HG03064 (cell line): Measurements from ENCODE around the gene XRCC1.
A peak's percentile ranks its signal among the peaks of the same experiment; 100 is the strongest.
"Not testable (repeated sequence)": the region's sequence is repeated elsewhere in the genome, so short reads cannot be mapped to it uniquely, and the experiment has no call there.

Experiments
- ATAC-seq: cut with Tn5 transposase; IDR thresholded peaks from one replicate; pipeline ENCODE4 v1.9.1; 2021; ENCODE audit warnings: low read depth; ENCODE audit not compliant: unreplicated experiment

XRCC1 gene

DNA sequence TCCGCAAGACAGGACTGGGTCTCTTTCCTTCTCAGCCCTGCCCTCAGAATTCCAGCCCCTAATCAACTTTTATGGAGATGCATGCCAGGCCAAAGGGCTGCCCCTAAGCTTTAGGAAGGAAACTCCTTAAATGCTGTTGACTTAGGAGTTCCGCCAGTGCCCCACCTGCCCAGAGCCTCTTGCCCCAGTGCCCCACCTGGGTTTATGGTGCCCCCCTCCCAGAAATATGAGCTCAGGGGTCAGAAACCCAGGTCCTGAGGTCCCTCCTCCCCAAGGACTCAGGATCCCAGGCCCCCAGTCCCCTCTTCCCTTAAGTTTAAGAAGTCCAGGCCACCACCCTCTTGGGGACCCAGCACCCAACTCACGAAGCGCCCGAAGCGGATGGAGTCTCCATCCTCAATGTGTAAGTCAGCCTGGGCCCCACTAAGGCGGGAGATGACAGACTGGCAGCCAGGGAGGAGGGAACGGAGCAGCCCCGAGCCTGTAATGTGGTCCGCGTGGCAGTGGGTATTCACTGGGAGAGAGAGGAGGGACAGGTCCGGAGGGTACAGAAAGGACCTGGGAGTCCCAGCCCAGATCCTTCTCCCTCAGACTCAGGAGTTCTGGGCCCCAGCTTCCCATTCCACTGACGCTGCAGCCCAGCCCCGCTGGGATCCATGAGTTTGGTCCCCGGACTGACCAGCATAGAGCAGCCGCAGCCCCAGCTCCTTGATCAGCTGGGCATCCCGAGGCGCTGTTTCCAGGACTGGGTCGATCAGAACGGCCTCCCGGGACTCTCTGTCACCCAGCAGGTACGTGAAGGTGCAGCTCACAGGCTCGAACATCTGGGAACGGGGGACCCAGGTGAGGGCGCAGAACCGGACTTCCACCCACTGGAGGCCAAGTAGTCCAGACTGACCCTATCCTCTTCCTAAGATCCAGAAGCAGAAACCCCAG is 49.2 kb downstream of the XRCC1 start:
- ATAC-seq = no peak

DNA sequence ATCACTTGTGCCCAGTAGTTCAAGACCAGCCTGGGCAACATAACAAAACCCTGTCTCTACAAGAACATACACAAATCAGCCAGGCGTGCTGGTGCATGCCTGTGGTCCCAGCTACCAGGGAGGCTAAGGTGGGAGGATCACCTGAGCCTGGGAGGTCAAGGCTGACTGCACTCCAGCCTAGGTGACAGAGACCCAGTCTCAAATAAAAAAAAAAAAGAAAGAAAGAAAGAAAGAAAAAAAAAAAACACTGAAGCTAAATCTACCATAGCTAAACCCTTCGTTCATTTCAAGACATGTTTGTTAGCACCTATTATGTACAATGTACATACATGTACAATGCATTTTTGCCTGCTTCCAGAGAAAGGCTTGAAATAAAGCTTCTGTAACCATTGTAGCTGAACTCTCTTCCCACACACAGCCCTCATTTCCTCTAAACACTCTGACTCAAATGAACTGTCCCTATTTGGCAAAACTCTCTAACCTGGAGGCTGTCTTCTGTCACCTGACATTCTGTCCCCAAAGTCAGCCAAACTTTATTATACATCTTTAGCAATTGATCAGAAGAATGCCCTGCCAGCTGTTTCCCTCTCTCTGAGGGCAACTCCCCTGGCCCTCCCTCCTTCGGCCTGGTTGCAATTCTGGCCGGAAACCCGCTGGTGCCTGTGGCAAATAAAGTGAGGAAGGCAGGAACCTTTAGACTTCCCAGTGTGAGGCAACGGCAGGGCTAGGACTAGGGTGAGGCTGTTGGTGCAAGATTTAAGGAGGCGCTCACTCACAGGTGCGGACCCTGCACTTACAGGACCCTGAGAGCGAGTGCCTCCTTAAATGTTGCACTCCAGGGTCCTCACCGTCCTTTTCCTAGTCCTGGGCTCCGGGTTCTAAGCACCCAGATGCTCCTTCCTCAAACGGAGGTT is 50.1 kb downstream of the XRCC1 start:
- no peak for ATAC-seq

DNA sequence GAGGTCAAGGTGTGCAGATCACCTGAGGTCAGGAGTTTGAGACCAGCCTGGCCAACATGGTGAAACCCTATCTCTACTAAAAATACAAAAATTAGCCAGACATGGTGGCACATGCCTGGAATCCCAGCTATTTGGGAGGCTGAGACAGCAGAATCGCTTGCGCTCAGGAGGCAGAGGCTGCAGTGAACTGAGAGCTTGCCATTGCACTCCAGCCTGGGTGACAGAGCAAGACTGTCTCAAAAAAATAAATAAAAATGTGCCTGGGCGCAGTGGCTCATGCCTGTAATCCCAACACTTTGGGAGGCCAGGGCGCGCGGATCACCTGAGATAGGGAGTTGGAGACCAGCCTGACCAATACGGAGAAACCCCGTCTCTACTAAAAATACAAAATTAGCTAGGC is 51.6 kb downstream of the XRCC1 start:
- not testable (repeated sequence) for ATAC-seq

DNA sequence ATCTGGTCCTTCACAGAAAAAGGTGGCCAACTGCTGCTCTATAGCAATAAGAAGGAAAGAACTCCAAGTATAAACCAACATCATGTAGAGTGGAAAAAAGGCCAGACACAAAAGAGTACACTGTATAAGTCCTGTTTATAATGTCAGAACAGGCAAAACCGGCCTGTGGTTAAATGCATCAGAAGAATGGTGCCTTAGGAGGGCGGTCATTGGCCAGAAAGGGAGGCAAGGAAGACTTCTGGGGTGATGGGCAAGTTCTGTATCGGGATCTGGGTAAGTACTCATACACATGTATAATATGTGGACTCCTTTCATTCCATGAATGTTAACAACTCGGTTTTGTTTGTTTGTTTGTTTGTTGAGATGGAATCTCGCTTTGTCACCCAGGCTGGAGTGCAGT is 52.4 kb downstream of the XRCC1 start:
- ATAC-seq = no peak

DNA sequence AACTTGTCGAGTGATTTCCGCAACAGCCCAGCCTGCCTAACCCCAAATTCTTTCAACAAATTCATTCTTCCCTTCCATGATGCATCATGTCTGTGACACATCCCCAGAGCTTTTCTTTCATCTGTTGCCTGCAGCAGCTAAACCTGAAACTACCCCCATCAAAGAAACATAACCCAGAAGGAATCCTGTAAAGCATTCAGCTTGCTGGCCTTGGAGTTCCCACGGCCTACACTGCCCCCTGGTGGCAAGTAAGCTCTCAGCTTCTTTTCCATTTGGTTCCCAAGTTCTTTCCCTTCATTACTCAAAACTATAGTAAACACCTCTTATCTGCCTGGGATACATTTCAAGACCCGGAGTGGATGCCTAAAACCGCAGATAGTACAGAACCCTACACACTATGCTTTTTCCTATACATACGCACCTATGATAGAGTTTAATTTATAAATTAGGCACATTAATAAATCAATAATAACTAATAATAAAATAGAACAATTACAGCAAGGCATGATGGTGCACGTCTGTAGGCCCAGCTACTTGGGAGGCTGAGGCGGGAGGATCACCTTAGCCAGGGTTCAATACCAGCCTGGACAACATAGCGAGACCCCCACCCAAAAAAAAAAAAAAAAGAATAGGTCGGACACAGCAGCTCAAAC is 55.8 kb downstream of the XRCC1 start:
- ATAC-seq = no peak

DNA sequence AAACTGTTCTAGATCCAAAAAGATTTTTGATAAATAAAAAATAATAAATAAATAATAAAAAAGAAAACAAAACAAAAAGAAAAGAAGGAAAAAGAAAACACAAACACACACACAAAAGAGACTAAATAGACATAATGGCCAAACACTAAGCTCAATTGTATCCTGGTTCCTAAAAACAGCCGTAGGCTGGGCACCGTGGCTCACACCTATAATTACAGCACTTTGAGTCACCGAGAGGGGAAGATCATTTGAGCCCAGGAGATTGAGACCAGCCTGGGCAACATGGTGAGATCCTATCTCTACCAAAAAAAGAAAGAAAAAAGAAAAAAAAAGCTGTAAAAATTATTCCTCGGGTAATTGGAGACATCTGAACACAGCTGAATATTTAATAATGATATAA is 57.3 kb downstream of the XRCC1 start:
- no peak for ATAC-seq

DNA sequence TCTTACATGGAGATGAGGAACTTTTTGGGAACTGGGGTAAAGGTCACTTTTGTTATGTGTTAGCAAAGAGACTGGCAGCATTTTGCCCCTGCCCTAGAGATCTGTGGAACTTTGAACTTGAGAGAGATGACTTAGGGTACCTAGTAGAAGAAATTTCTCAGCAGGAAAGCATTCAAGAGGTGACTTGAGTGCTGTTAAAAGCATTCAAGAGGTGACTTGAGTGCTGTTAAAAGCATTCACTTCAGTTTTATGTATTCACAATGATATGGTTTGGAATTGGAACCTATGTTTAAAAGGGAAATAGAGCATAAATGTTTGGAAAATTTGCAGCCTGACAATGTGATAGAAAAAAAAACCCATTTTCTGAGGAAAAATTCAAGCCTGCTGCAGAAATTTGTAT is 62.9 kb downstream of the XRCC1 start:
- not testable (repeated sequence) for ATAC-seq

DNA sequence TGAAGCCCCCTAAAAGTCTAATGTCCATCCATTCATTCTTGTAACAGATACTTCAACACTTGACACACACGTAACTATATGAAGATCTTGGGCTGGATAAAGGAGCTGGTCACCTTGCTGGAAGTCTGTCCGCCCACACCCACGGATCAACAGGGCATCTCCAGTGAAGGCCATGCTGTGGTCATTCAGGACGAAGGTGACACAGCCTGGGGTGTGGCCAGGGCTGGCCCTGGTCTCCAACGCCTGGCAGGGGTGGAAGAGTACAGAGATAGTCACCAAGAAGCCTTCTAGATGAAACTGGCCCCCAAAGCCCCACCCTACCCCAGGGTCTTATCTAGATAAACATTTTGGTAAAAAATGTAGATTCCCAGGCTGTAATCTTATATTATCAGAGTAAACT is 64.0 kb downstream of the XRCC1 start:
- no peak for ATAC-seq

DNA sequence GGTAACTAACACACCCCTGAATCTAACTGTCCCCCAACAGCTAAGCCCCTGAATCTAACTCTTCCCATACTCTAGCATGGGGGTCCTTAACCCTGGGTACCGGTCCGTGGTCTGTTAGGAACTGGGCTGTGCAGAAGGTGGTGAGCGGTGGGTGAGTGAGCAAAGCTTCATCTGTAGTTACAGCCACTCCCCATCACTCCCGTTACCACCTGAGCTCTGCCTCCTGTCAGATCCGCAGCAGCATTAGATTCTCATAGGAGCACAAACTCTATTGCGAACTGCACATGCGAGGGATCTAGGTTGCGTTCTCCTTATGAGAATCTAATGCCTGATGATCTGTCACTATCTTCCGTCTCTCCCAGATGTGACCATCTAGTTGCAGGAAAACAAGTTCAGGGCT is 64.6 kb downstream of the XRCC1 start:
- ATAC-seq = no peak

DNA sequence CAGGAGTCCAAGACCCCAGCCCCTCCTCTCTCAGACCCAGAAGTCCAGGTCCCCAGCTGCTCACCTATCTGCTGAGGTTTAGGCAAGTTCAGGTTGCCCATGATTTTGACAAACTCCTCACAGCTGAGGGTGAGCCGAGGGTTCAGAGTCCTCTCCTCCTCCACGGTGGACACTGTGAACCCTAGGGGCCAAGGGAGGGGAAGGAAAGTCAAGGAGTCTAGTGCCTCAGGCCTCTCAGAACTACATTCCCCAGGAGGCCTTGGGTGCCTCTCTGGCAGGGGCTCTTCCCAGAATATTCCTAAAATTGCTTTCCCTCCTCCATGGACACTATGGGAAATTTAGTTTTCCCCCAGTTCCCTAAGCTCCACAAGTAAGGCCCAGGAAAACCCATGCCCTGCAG is 67.4 kb downstream of the XRCC1 start:
- ATAC-seq = no peak

DNA sequence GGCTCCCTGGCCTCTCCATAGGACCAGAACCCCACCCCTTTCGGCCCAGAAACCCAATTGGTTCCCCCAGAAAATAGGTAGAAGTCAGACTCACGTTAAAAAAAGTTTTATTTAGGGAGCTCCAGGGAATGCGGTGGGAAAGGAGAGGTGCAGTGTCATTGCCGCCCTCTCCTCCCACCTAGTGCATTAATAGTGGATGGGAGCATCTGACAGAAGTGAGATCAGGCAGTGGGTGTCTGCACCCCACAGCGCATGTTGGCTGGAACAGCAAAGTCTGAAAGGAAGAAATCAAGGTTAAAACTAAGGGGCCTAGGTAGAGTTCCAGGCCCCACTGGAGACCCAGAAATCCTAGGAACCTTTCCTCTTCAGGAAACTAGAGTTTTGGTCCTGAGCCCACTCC is 68.7 kb downstream of the XRCC1 start:
- ATAC-seq = no peak

DNA sequence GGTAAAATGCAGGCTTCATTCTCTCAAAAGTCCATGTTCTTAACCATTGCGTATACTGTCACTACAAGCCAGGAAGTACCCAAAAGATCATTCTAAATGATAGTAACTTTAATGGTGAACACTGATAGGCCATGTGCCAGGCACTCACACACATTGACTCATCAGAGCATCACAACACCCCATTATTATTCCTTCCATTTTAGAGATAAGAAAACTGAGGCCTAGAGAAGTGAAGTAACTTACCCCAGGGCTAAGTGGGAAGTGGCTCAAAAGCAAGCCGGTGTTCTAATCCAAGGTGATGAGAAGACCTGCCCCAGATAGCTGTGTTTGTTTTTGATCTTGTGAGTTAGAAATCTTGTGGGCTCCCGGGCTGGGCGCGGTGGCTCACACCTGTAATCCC is 69.4 kb downstream of the XRCC1 start:
- ATAC-seq = no peak

DNA sequence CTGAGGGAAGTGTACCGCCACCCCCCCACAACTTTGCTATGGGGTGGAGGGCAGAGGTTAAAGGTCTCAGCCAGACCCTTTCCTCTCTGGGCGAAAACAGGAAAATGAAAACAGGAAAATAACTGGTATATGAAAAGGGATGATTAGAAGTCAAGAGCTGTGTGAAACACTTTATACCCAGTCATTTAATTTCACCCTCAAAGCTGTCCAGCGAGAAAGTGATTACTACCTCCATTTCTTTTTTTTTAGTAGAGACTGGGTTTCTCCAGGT is 70.2 kb downstream of the XRCC1 start:
- no peak for ATAC-seq

DNA sequence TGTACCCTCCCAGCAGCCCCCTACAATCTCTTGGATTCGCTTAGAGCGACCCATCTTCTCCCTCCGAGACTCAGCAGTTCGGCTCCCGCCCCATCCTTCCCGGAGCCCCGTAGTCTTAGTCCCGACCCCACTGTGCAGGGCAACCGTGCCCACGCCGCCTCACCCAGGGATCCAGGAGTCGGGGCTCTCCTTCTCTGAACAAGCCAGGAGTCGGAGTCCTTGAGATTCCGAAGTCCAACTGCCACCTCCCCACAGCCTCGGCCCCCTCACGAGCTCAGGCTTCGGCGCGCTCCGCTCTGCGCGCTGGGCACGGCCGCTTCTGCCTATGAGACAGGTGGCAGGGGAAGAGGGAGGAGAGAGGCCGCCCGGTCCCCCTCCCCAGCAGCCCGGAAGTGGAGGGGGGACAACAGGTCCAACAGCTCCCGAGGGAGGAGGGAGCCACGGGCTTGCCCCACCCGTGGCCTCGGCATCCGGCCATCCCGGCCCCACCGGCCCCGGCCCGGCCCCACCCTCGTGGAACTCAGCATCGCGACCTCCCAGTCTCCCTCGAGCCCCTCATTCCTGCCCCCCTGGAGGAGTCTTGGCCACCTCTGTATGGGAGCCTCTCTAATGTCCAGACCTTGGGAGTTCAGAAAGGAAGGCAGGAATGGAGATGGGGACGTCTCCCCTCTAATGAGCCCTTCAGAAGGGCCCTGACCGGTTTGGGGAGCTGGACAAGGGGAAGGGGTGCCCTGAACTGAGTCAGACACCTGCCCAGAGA is 70.7 kb downstream of the XRCC1 start, which contains the start of gene PHLDB3:
Gene PHLDB3 (minus strand): TSS at position 321 of the 760 bp plus-strand sequence. CDS start 628 bp downstream, outside the sequence.
- ATAC-seq = peak; percentile 17

DNA sequence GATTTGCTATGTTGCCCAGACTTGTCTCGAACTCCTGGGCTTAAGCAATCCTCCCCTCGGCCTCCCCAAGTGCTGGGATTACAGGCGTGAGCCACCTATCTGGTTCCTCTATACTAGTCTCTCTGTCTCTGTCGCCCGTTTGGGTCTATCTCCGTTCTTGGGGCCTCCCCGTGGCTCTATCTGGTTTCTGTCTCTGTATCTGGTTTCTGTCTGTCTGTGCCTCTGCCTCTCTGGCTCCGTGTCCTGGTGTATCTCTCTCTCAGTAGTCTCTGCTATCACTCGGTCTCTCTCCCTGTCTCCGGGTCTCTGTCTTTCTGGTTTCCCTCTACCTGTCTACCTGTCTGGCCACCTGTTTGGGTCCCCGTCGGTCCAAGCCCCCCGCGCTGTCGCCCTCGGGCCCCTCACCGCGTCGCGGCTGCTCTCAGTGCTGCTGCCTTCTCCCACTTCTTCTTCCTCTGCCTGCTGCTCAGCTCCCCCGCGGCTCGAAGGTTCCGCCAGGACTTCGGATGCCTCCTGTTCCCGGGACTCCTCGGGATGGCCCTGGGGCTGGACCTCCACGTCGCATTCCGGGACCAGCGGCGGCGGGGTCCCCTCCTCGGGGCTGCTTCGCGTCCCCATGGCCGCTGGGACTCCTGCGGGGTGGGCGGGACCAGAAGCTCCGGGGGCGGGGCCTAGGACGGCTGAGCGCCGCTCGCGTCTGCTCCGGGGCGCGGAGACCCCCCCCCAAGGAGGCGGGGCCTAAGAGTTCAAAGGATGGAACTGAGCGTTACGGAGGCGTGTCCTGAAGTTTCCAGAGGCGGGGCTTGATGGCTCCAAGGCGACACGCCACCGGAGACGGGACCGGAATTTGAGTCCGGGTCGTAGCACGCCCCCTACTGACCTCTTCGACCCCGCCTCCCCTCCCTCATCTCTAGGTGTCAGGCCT is 71.6 kb downstream of the XRCC1 start:
- peak; percentile 74 for ATAC-seq

DNA sequence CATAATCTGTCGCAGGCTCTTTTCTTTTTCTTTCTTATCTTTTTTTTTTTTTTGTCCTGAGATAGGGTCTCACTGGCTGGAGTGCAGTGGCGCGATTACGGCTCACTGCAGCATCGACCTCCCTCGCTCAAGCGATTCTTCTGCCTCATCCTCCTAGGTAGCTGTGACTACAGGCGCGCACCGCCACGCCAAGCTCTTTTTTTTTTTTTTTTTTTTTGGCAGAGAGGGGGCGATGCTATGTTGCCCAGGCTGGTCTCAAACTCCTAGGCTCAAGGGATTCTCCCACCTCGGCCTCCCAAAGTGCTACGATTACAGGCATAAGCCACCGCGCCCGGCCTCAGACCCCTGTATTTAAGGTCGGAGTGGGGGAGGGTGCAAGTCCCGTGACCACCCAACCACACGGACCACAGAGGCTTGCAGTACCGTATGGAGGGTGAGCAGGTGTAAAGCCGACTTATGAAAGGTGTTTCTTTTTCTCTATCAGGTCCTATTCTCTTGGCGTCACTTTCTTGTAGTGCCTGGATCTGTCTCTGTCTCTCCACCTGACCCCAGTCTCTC is 72.8 kb downstream of the XRCC1 start:
- ATAC-seq = no peak

DNA sequence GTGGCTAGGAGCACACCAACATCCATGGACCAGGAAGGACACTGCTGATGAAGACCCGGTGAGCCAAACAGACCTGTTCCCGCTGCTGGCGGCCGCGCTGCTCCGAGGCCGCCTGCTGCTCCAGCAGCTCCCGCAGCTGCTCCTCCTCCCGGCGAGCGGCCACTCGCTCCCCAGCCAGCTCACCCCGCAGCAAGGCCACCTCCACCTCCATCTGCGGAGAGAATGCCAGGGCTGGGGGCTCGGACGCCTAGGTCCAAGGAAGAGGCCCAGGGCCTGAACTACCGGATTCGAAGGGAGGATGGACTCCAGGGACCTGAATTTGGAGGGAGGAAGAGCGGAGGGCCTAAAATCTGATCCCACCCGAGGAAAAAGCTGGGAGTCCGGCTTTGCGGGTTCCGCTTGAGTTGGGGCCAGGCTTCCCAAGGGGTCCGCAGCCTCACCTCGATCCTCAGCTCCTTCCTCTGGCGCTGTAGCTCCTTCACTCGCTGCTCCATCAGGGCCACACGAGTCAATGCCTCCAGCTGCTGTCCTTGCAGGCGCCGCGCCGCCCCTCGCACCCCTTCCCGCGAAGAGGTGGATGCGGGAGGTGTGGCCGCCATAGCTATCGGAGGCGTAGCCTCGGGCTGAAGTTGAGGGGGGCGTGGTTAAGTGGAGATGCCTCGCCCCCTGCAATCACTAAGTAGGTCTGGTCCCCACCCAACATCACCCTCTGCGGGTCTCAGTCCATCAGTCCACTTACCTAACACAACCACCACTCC is 73.5 kb downstream of the XRCC1 start:
- no peak for ATAC-seq

DNA sequence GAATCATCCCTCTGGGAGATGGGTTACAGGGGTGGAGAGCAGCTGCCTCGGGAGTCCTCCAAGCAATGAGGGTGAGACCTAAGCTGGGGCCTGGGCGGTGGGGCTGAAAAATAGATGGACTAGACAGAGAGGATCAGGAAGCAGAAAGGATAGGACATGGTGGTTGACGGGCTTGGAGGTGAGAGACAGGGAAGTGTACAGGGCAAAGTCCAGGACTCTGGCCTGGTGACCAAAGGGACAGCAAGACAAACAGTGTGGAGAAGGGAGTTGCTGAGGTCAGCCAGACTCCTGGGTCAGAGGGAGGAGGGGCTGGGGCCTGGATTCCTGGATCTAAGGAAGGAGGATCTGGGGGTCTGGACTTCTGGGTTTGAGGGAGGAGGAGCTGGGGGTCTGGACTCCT is 76.3 kb downstream of the XRCC1 start:
- no peak for ATAC-seq
